GM12878 (cell line): ENCODE measurements around the gene GABRG1. TPM values are rescaled to one million over a fixed set of nuclear protein-coding genes. Genes with fewer than 3 reads are reported as not detected.

Experiments used
- ATAC-seq: fragments of 200-7000 bp; cut with Tn5 transposase; 3 replicates; pipeline ENCODE4 v1.9.1; 2020; ENCODE audit warnings: mild to moderate bottlenecking, moderate library complexity
- Bru-seq: library from RNA; stranded (reverse); fragments of 400-500 nt; gene quantifications from one replicate; lab custom pipeline; 2021; lab: Mats Ljungman, UMichigan
- BruChase-seq, 2 experiments: library from RNA; stranded (reverse); fragments of 400-500 nt; gene quantifications; one replicate each; lab custom pipeline; 2021; lab: Mats Ljungman, UMichigan
- BruUV-seq: library from RNA; stranded (reverse); fragments of 400-500 nt; replicated peaks from 2 replicates; lab custom pipeline; 2021; lab: Mats Ljungman, UMichigan
- CTCF ChIA-PET: fragments of 300-600 bp; sonication (Branson Sonifier 250); formaldehyde crosslinking; extraction: SDS; loops from one replicate; lab custom pipeline; 2021; ENCODE audit warnings: inconsistent platforms; lab: Yijun Ruan, JAX
- POLR2A ChIA-PET: fragments of 350-600 bp; formaldehyde crosslinking; extraction: SDS; loops from one replicate; lab custom pipeline; 2021; ENCODE audit warnings: inconsistent platforms; lab: Charles Lee
- RAD21 ChIA-PET: fragments of 300-600 bp; sonication (Branson Sonifier 250); formaldehyde crosslinking; loops from one replicate; lab custom pipeline; 2023; ENCODE audit warnings: antibody characterized with exemption; ENCODE audit not compliant: unreplicated experiment; lab: Charles Lee
- SMC1A ChIA-PET: fragments of 300-600 bp; sonication (Branson Sonifier 250); formaldehyde crosslinking; loops from one replicate; lab custom pipeline; 2023; ENCODE audit not compliant: unreplicated experiment, uncharacterized antibody; lab: Charles Lee
- DNase-seq: peaks from one replicate; pipeline ENCODE4 v3.0.0-alpha.2; 2011; ENCODE audit warnings: low read depth, low spot score
- FAIRE-seq: peaks from 3 replicates; lab custom pipeline; 2011; peaks lifted over from hg19 to GRCh38; lab: Jason Lieb, UNC
- H2AFZ ChIP-seq: 2 replicates; pipeline ENCODE4 v1.6.0; 2011; ENCODE audit warnings: low read depth, low read length, control low read depth; ENCODE audit not compliant: control insufficient read depth
- H3K27ac ChIP-seq: 2 replicates; pipeline ENCODE4 v1.5.1; 2011; ENCODE audit warnings: control low read depth; ENCODE audit not compliant: control insufficient read depth, insufficient read depth
- H3K27me3 ChIP-seq, 2 experiments: replicated peaks in 1 of 2; 2 replicates each; pipeline versions ENCODE4 v1.6.0 to v1.6.1; 2011; ENCODE audit warnings: low read length in 1 of 2; ENCODE audit not compliant: control insufficient read depth in 2 of 2, insufficient read depth in 2 of 2
- H3K36me3 ChIP-seq, 2 experiments: 2 replicates each; pipeline ENCODE4 v1.5.1; 2011; ENCODE audit warnings: low read length in 1 of 2; ENCODE audit not compliant: control insufficient read depth in 2 of 2, insufficient read depth in 2 of 2
- H3K4me1 ChIP-seq: 2 replicates; pipeline ENCODE4 v1.6.1; 2011; ENCODE audit warnings: mild to moderate bottlenecking, low read length, moderate library complexity, mixed read lengths; ENCODE audit not compliant: control insufficient read depth, insufficient read depth
- H3K4me2 ChIP-seq: 2 replicates; pipeline ENCODE4 v1.6.0; 2011; ENCODE audit warnings: control low read depth; ENCODE audit not compliant: control insufficient read depth, insufficient read depth
- H3K4me3 ChIP-seq: fragments of 200-600 bp; sonication (generic); 2 replicates; pipeline ENCODE4 v1.5.1; 2016
- H3K79me2 ChIP-seq: 2 replicates; pipeline ENCODE4 v1.6.0; 2011; ENCODE audit warnings: low read length; ENCODE audit not compliant: control insufficient read depth, insufficient read depth
- H3K9ac ChIP-seq: 2 replicates; pipeline ENCODE4 v1.8.0; 2011; ENCODE audit warnings: low read length, control low read depth, mixed read lengths; ENCODE audit not compliant: control insufficient read depth, insufficient read depth
- H3K9me3 ChIP-seq: replicated peaks from 3 replicates; pipeline ENCODE4 v1.5.1; 2011; ENCODE audit warnings: mild to moderate bottlenecking, low read length; ENCODE audit not compliant: control insufficient read depth, insufficient read depth
- H4K20me1 ChIP-seq: 2 replicates; pipeline ENCODE4 v1.6.0; 2011; ENCODE audit not compliant: control insufficient read depth, insufficient read depth
- HDAC2 ChIP-seq: fragments of 200-600 bp; sonication (generic); IDR thresholded peaks from 2 replicates; pipeline ENCODE4 v1.6.1; 2017
- HDGF ChIP-seq: fragments of 450-650 bp; IDR thresholded peaks from 2 replicates; pipeline ENCODE4 v1.6.1; 2016; ENCODE audit warnings: antibody characterized with exemption
- IRF4 ChIP-seq: IDR thresholded peaks from 2 replicates; pipeline ENCODE4 v1.6.1; 2011; ENCODE audit warnings: low read depth, low read length
- MAX ChIP-seq: IDR thresholded peaks from 2 replicates; pipeline ENCODE4 v1.6.1; 2012; ENCODE audit warnings: low read depth, low read length, improper control_type of control experiment
- MTA2 ChIP-seq: fragments of 450-650 bp; IDR thresholded peaks from 2 replicates; pipeline ENCODE4 v1.6.1; 2016; ENCODE audit warnings: low read depth, mild to moderate bottlenecking, moderate library complexity
- RAD21 ChIP-seq: IDR thresholded peaks from 2 replicates; pipeline ENCODE4 v1.6.1; 2011; ENCODE audit warnings: mild to moderate bottlenecking, low read depth, low read length, moderate library complexity; ENCODE audit not compliant: insufficient read depth
- RUNX3 ChIP-seq: IDR thresholded peaks from 2 replicates; pipeline ENCODE4 v1.6.1; 2012; ENCODE audit warnings: low read length, inconsistent platforms
- TCF3 ChIP-seq: IDR thresholded peaks from 2 replicates; pipeline ENCODE4 v1.6.1; 2012; ENCODE audit warnings: low read depth, mild to moderate bottlenecking, low read length, borderline replicate concordance; ENCODE audit not compliant: insufficient read depth
- USF1 ChIP-seq: IDR thresholded peaks from 2 replicates; pipeline ENCODE4 v1.6.1; 2011; ENCODE audit warnings: borderline replicate concordance, low read depth, mild to moderate bottlenecking, moderate library complexity, mixed read lengths, low read length; ENCODE audit not compliant: insufficient read depth; ENCODE audit errors: extremely low read length
- ZBED1 ChIP-seq: IDR thresholded peaks from 2 replicates; pipeline ENCODE4 v1.6.1; 2016; ENCODE audit warnings: borderline replicate concordance
- ZZZ3 ChIP-seq: IDR thresholded peaks from 2 replicates; pipeline ENCODE4 v1.6.1; 2011; ENCODE audit warnings: low read depth; ENCODE audit not compliant: control insufficient read depth, insufficient read length
- WGBS: methylation state at CpG from one replicate; pipeline ENCODE4 v1.1.6; 2016; ENCODE audit warnings: low lambda C conversion rate; ENCODE audit not compliant: insufficient replicate concordance, insufficient coverage; ENCODE audit errors: missing lambda C conversion rate; 5-methylcytosine and 5-hydroxymethylcytosine counted together
- in situ Hi-C: fragments of 300-500 bp; cut with MboI; formaldehyde crosslinking; loops from 9 replicates; pipeline ENCODE4 v1.14.3; 2018; ENCODE audit warnings: mixed read lengths
- intact Hi-C: fragments of 100-400 bp; cut with micrococcal nuclease; formaldehyde crosslinking; loops from one replicate; pipeline ENCODE4 v1.14.2; 2022; ENCODE audit not compliant: unreplicated experiment
- long read RNA-seq, 2 experiments: library from polyadenylated mRNA; unstranded; transcript quantifications; one replicate each; pipeline ENCODE4 v2.0.0, GENCODE V29; 2019 to 2020
- polyA minus RNA-seq, 3 experiments: library from RNA; depleted of rRNA, polyadenylated mRNA; stranded (reverse); fragments of >200 nt; gene quantifications; 2 replicates each; pipeline ENCODE4 v1.2.3, GENCODE V29; 2011
- polyA plus RNA-seq, 11 experiments: library from polyadenylated mRNA; depleted of rRNA in 4 of 11; unstranded in 6 of 11; stranded (reverse) in 5 of 11; fragments of >200 nt; fragmentation: Nextera tagmentation in 4 of 11; fragmentation: Illumina TruSeq in 1 of 11; extraction: Ambion mirVana in 4 of 11; extraction: Trizol in 1 of 11; gene quantifications; 1 replicate in 1 of 11; 2 replicates in 10 of 11; pipeline versions ENCODE4 v1.2.1 to v1.2.3, GENCODE V29; 2011 to 2016; ENCODE audit warnings: inconsistent platforms in 2 of 11, missing spikeins in 2 of 11, low read depth in 1 of 11
- total RNA-seq, 4 experiments: library from RNA; depleted of rRNA in 3 of 4; stranded (reverse); fragments of >200 nt in 3 of 4; fragmentation: Illumina TruSeq in 1 of 4; extraction: Trizol in 1 of 4; gene quantifications; 2 replicates each; pipeline versions ENCODE4 v1.2.1 to v1.2.3, GENCODE V29; 2013 to 2021

The GABRG1 gene
- total RNA-seq (2013; cell fraction: nucleolus; rRNA removed), result not detected in 2 replicates
- not detected in 2 replicates for total RNA-seq (2014; rRNA removed)
- total RNA-seq (2014; rRNA removed; fragmentation: Illumina TruSeq; extraction: Trizol), result not detected in 2 replicates
- not detected in 2 replicates for total RNA-seq (2021)
- polyA plus RNA-seq (2011; ENCODE audit: low read depth), result not detected
- polyA plus RNA-seq (2011; rRNA removed), result 0.01 and 0.04 TPM in 2 replicates
- under 0.01 TPM in 1 of 2 replicates, not detected in the other for polyA plus RNA-seq (2011; cell fraction: cytosol; rRNA removed)
- polyA plus RNA-seq (2011; cell fraction: nucleus; rRNA removed), result not detected in 2 replicates
- 0.01 TPM in 1 of 2 replicates, not detected in the other for polyA plus RNA-seq (2012)
- not detected in 2 replicates for polyA plus RNA-seq (2014; fragmentation: Illumina TruSeq; extraction: Trizol)
- under 1 TPM in 1 of 2 experiments, not detected in 1; 0.06 TPM for polyA plus RNA-seq (2014; fragmentation: Nextera tagmentation; extraction: Ambion mirVana)
- polyA plus RNA-seq (2014; rRNA removed), result not detected in 2 replicates
- not detected for polyA plus RNA-seq (2016; fragmentation: Nextera tagmentation; extraction: Ambion mirVana)
- polyA minus RNA-seq (2011; rRNA and poly(A)+ RNA removed), result not detected in 2 replicates
- not detected in 2 replicates for polyA minus RNA-seq (2011; cell fraction: cytosol; rRNA and poly(A)+ RNA removed)
- not detected in 2 replicates for polyA minus RNA-seq (2011; cell fraction: nucleus; rRNA and poly(A)+ RNA removed)
- Bru-seq, nascent RNA, result percentile 2 among the genes with signal in this experiment
- BruChase-seq, experiment 1, labeled RNA remaining after a 6-hour chase, result percentile 4 among the genes with signal in this experiment
- BruChase-seq, experiment 2, labeled RNA remaining after a 2-hour chase, result percentile 3 among the genes with signal in this experiment
- long read RNA-seq, experiment 1, result 0 reads
- long read RNA-seq, experiment 2, partial matches to known transcripts, result 0 of 2 reads
- long read RNA-seq, experiment 2, other reads (novel, unspliced or antisense), result 2 of 2 reads

- intact Hi-C loops (no loop called here), in situ Hi-C loops (no loop called here)
- BruUV-seq, result no TSS peak
- Histone ChIP-seq H2AFZ (no peak within 1 kb of the TSS), H3K9me3 (no peaks in the 10 kb centered on the region), H3K9ac (no peak within 1 kb of the TSS), H3K4me1 (no peaks in the 10 kb centered on the region), H3K27ac (no peak within 1 kb of the TSS), H3K27me3 (no peaks in the 10 kb centered on the region), H4K20me1 (no peaks in the 10 kb centered on the region), H3K4me2 (no peak within 1 kb of the TSS), H3K36me3 (no peaks in the 10 kb centered on the region), H3K4me3 (no peak within 1 kb of the TSS), H3K79me2 (no peaks in the 10 kb centered on the region)
- DNase-seq, result no peak
- FAIRE-seq, result no peak
- no peak for TF ChIP-seq RUNX3
- TF ChIP-seq MAX, result no peak
- no peak for TF ChIP-seq HDGF
- TF ChIP-seq MTA2, result no peak
- TF ChIP-seq ZZZ3, result no peak
- no peak for TF ChIP-seq RAD21
- TF ChIP-seq HDAC2, result no peak
- TF ChIP-seq TCF3, result no peak
- no peak for TF ChIP-seq IRF4
- no peak for TF ChIP-seq USF1
- TF ChIP-seq ZBED1, result no peak
- ChIA-PET RAD21 (no interaction called here), CTCF (no interaction called here), POLR2A (no interaction called here), SMC1A (no interaction called here)
- no peak for ATAC-seq
- WGBS, result 30% methylated on average over 23 of the region's 23 CpGs
Observed at GRCh38 chr4:46123913-46124755, at the start of gene GABRG1. Gene GABRG1, minus strand, starts transcription at chr4:46124054. Its CDS starts 141 bp downstream, at chr4:46123913.
